Measurements from ENCODE around the gene DRGX. TPM values are rescaled to one million over a fixed set of nuclear protein-coding genes. Genes with fewer than 3 reads are reported as not detected.

DRGX gene
- total and polyA plus RNA-seq, 2 donors (not counting 3 experiments of a cell fraction or from before 2014, with no cell fraction given), result not detected

DNA sequence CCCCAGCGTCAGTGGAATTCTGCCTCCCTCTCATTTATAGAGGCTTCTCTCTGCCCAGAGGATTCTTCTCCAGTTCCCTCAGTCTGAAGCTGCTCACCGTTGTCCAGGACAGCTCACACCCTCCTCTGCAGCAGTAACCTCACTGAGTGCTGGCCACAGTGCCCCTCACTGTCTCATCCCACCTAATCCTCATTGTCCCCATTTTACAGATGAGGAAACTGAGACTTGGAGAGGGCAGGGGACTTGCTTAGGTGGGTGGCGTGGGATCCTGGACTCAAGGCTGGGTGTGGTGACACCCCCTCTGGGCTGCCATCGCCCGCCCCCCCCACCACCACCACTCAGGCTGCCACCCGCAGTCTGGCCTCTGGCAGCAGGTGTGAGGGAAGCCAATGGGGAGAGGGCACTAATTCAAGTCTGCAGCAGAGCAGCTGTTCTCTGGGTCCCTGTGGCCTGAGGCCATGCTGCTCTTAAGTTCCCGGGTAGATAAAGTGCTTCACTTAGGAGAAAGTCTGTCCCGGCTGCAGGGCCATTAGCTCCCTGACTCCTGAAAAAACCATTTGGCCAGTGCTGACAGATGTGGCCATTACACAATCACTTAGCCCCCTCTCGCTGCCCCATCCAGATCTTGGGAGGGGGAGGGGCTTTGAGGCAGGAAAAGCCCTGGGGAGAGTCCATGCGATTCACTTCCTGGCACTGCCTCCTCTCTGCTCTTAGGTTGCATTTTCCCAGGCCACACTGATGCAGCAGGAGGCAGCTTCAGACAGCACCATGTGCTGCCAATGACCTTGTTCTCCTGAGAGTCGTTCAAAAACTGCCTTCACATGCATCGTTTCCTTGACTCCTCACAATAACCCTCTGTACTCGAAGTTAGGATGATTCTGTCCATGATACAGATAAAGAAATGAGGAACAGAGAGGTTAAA is 36.3 kb downstream of the DRGX start:
- H4K20me1 ChIP-seq (replicated peaks; ENCODE audit: control insufficient read depth, extremely low read depth, insufficient read depth, low read length), result no peaks in the 10 kb centered on the region
- no peak overlapping the region for H3K27ac ChIP-seq (ENCODE audit: insufficient read depth, low read depth, low read length)
- H3K9ac ChIP-seq (replicated peaks; ENCODE audit: extremely low read depth, insufficient read depth, low read length), result no peak overlapping the region
- peaks cover 0 to 1% of the 10 kb centered on the region in 2 experiments for H3K27me3 ChIP-seq (ENCODE audit: control insufficient read depth in 2 of 2, insufficient read depth in 2 of 2, low read length in 2 of 2)
- TF ChIP-seq MAX (IDR thresholded peaks at IDR 0.05; ENCODE audit: insufficient read depth, insufficient read length) (no peak), EZH2 (IDR thresholded peaks at IDR 0.05; ENCODE audit: borderline replicate concordance, low read depth, low read length, severe bottlenecking) (no peak), POLR2AphosphoS5 (IDR thresholded peaks at IDR 0.05; ENCODE audit: insufficient read depth, low read depth, low read length) (no peak), FOS (IDR thresholded peaks at IDR 0.05; ENCODE audit: borderline replicate concordance, insufficient read depth, low read length) (no peak), POLR2A (IDR thresholded peaks at IDR 0.05; ENCODE audit: low read depth, low read length) (no peak), GATA2 (IDR thresholded peaks at IDR 0.05; ENCODE audit: insufficient read depth, insufficient read length, low read depth, low read length) (no peak), JUN (IDR thresholded peaks at IDR 0.05; ENCODE audit: borderline replicate concordance, insufficient read depth, insufficient read length, low read depth) (no peak), CTCF (IDR thresholded peaks at IDR 0.05; ENCODE audit: extremely low read depth in 1 of 2, insufficient read depth in 1 of 2, low read depth in 1 of 2, low read length in 2 of 2) (no peak), MYC (IDR thresholded peaks at IDR 0.05; ENCODE audit: low read depth, low read length) (no peak)
- H3K79me2 ChIP-seq (ENCODE audit: control insufficient read depth, insufficient read depth, low read length), result no peaks in the 10 kb centered on the region
- DNase-seq (ENCODE audit: low read depth, low spot score) (peak; percentile 7), FAIRE-seq (no peak)
- no peaks in the 10 kb centered on the region for H3K36me3 ChIP-seq (ENCODE audit: control insufficient read depth in 2 of 2, extremely low read depth in 1 of 2, insufficient read depth in 2 of 2, low read length in 2 of 2)
- BruUV-seq (replicated peaks), result no TSS peak
- no peaks in the 10 kb centered on the region for H3K9me1 ChIP-seq (replicated peaks; ENCODE audit: control insufficient read depth, extremely low read depth, insufficient read depth, low read length)
- POLR2A ChIA-PET, result no interaction called here
- H3K9me3 ChIP-seq (replicated peaks; ENCODE audit: control insufficient read depth, insufficient read depth, low read length), result no peaks in the 10 kb centered on the region
- intact Hi-C loops (cut with micrococcal nuclease), result no loop called here
- no peaks in the 10 kb centered on the region for H3K4me1 ChIP-seq (ENCODE audit: control insufficient read depth, extremely low read depth, insufficient read depth, low read length)
- H3K4me2 ChIP-seq (ENCODE audit: insufficient read depth, low read length), result no peak overlapping the region
- H3K4me3 ChIP-seq (replicated peaks in 1 of 3; ENCODE audit: insufficient read depth in 1 of 3, low read depth in 1 of 3, low read length in 3 of 3), result no peak overlapping the region
- CTCF ChIA-PET, result interaction anchor here (1.5 kb wide), 1 partner anchor 13 kb away, joined by 3 read pairs; no protein-coding TSS in a partner anchor
- H2AFZ ChIP-seq (ENCODE audit: low read depth, low read length), result no peak overlapping the region
- dilution Hi-C loops (cut with MboI; ENCODE audit: extremely low pct_ligation_motif_present, low sequenced_read_pairs), result no loop called here

All from endothelial cell of umbilical vein (primary cell).